Parathyroid adenoma (tissue), 2 donors: ENCODE measurements around the gene CLIC1.

ENCODE experiments used
- H2AFZ ChIP-seq: fragments of 300-600 bp; sonication (generic); one replicate; pipeline ENCODE4 v1.7.0; 2017; ENCODE audit warnings: antibody characterized with exemption, mild to moderate bottlenecking
- H3K27ac ChIP-seq: fragments of 300-600 bp; sonication (generic); one replicate; pipeline ENCODE4 v1.7.0; 2017
- H3K27me3 ChIP-seq: fragments of 300-600 bp; sonication (generic); one replicate; pipeline ENCODE4 v1.7.0; 2017; ENCODE audit warnings: low read length; ENCODE audit not compliant: control insufficient read depth, insufficient read depth
- H3K36me3 ChIP-seq: fragments of 300-600 bp; sonication (generic); one replicate; pipeline ENCODE4 v1.7.0; 2017; ENCODE audit warnings: low read length; ENCODE audit not compliant: control insufficient read depth, insufficient read depth
- H3K4me1 ChIP-seq: fragments of 300-600 bp; sonication (generic); one replicate; pipeline ENCODE4 v1.7.0; 2017; ENCODE audit warnings: control low read depth
- H3K4me2 ChIP-seq: fragments of 300-600 bp; sonication (generic); one replicate; pipeline ENCODE4 v1.7.0; 2017; ENCODE audit warnings: low read length
- H3K4me3 ChIP-seq: fragments of 300-600 bp; sonication (generic); one replicate; pipeline ENCODE4 v1.7.0; 2017; ENCODE audit warnings: low read depth, low read length
- H3K79me2 ChIP-seq: fragments of 300-600 bp; sonication (generic); one replicate; pipeline ENCODE4 v1.7.0; 2017; ENCODE audit warnings: control low read depth
- H3K9ac ChIP-seq: fragments of 300-600 bp; sonication (generic); one replicate; pipeline ENCODE4 v1.7.0; 2017; ENCODE audit warnings: mild to moderate bottlenecking
- H3K9me3 ChIP-seq: fragments of 300-600 bp; sonication (generic); one replicate; pipeline ENCODE4 v1.7.0; 2017; ENCODE audit warnings: low read length; ENCODE audit not compliant: control insufficient read depth
- CTCF ChIP-seq: fragments of 300-600 bp; sonication (generic); IDR thresholded peaks from one replicate; pipeline ENCODE4 v1.7.0; 2017; ENCODE audit warnings: antibody characterized with exemption, mild to moderate bottlenecking
- donor health status: primary hyperparathyroidism.

The CLIC1 gene

GRCh38 chr6:31719001-31719400, 17.3 kb downstream of the CLIC1 start:
- Histone ChIP-seq H3K4me2 (no peak overlapping the region), H3K79me2 (no peaks in the 10 kb centered on the region), H3K36me3 (no peaks in the 10 kb centered on the region), H3K4me1 (peaks cover 14% of the 10 kb centered on the region), H3K27me3 (no peaks in the 10 kb centered on the region), H2AFZ (peak overlapping the region; percentile 3), H3K4me3 (no peak overlapping the region), H3K9ac (no peak overlapping the region), H3K27ac (no peak overlapping the region), H3K9me3 (no peaks in the 10 kb centered on the region)
- no peak for TF ChIP-seq CTCF

GRCh38 chr6:31718265-31718664, 18.1 kb downstream of the CLIC1 start:
- Histone ChIP-seq H3K4me3 (no peak overlapping the region), H3K27me3 (no peaks in the 10 kb centered on the region), H3K36me3 (no peaks in the 10 kb centered on the region), H2AFZ (peak overlapping the region; percentile 3), H3K4me2 (peak overlapping the region; percentile 45), H3K4me1 (peaks cover 14% of the 10 kb centered on the region), H3K79me2 (no peaks in the 10 kb centered on the region), H3K9ac (no peak overlapping the region), H3K27ac (peak overlapping the region; percentile 15), H3K9me3 (no peaks in the 10 kb centered on the region)
- no peak for TF ChIP-seq CTCF

GRCh38 chr6:31717499-31718222, 18.7 kb downstream of the CLIC1 start:
- peak overlapping the region; percentile 15 for H3K27ac ChIP-seq
- H3K9me3 ChIP-seq, result no peaks in the 10 kb centered on the region
- no peaks in the 10 kb centered on the region for H3K79me2 ChIP-seq
- no peaks in the 10 kb centered on the region for H3K36me3 ChIP-seq
- peak overlapping the region; percentile 45 for H3K4me2 ChIP-seq
- no peak overlapping the region for H3K9ac ChIP-seq
- H3K4me3 ChIP-seq, result no peak overlapping the region
- TF ChIP-seq CTCF, result peak; percentile 29
- peak overlapping the region; percentile 3 for H2AFZ ChIP-seq
- H3K27me3 ChIP-seq, result no peaks in the 10 kb centered on the region
- peaks cover 14% of the 10 kb centered on the region for H3K4me1 ChIP-seq

GRCh38 chr6:31715022-31715958, 21.0 kb downstream of the CLIC1 start, which contains the start of gene LY6G6D:
Gene LY6G6D, plus strand, starts transcription at chr6:31715348. Its CDS starts 8 bp downstream, at chr6:31715356.
- H3K9ac ChIP-seq, result no peak within 1 kb of the TSS
- H3K9me3 ChIP-seq, result no peaks in the 10 kb centered on the region
- peaks cover 14% of the 10 kb centered on the region for H3K4me1 ChIP-seq
- no peak within 1 kb of the TSS for H3K4me3 ChIP-seq
- H3K27ac ChIP-seq, result no peak within 1 kb of the TSS
- H3K4me2 ChIP-seq, result no peak within 1 kb of the TSS
- no peaks in the 10 kb centered on the region for H3K36me3 ChIP-seq
- H3K27me3 ChIP-seq, result no peaks in the 10 kb centered on the region
- peak within 1 kb of the TSS; percentile 16 for H2AFZ ChIP-seq
- H3K79me2 ChIP-seq, result no peaks in the 10 kb centered on the region
- no peak for TF ChIP-seq CTCF
